GM21515 (cell line): ENCODE measurements around the gene CELSR2.
"Not testable (repeated sequence)": the region's sequence is repeated elsewhere in the genome, so short reads cannot be mapped to it uniquely, and the experiment has no call there.

ENCODE experiments used
- ATAC-seq: cut with Tn5 transposase; IDR thresholded peaks from one replicate; pipeline ENCODE4 v1.9.1; 2021; ENCODE audit not compliant: unreplicated experiment

Gene CELSR2

DNA sequence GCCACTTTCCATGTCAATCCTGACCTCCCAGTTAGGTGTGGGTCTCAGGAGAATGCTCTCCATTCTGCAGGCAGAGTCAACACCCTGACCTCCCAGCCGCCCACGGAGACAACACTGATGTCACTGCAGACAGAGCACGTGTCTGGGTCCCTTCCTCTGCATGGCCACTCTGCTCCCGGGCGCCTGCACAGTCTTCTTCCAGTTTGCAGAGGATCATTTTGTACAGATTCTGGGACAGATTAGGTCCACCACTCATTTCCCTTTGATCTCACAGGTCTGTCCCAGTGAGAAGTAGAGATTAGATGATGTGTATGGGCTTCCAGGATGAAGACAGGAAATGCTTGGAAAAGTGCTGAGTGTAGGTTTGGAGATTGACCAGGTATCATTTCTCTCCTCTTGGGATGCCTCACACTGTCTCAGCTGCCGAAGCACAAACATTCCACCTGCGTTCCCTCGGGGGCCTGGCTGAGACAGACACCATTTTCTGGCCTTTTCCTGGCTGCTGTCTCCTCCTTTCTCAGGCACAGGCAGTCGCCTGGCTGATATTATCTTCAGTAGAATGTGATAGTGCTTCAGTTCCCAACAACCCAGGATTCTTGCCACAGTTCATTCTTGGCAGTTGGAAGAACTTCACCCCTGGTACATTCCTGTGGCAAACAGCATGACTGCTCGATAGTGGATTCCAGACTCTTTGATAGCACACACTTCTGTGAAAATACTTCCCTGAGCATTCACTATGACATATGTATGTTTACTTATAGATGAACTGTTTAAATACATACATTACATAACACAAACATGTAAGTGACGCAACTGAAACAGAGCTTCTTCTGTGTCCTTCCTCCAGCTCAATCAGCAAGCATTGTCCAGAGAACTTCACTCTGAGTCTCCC lies 49.6 kb downstream of the CELSR2 start:
- ATAC-seq = no peak

DNA sequence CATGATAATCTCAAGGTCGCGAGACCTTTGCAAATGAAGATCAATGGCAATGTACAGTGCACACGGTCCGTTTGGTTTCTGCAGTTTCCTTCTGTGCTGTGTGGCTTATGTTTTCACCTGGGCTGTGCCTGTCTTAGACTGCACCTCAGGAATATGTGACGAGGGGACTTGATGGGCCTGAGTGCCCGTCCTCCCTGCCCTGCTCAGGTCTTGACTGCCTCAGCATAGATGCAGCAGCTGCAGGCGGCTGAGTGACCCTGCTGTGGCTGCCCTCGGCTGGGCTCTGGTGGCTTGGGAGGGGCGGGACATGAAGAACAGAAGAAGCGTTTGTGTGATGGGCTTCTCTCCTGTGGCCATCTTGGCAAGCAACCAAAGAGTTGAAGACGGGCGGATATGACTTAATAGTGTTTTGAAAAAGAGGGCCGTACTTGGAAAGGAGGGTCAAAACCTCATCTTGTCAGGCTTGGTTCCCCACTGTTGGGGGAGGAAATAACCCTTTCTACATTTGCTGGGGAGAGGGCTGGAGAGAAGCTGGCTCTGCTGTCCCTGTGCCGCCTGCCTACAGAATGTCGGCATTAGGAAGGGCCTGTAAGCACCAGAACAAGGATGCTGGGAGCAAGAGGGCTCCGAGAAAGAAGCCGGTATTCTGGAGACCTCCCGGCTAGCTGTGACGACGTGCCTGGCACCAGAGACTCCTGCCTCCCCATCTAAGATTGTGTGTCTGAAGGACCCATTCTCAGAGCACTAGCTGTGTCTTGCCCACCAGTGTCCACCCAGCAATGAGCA lies 50.4 kb downstream of the CELSR2 start:
- no peak for ATAC-seq

DNA sequence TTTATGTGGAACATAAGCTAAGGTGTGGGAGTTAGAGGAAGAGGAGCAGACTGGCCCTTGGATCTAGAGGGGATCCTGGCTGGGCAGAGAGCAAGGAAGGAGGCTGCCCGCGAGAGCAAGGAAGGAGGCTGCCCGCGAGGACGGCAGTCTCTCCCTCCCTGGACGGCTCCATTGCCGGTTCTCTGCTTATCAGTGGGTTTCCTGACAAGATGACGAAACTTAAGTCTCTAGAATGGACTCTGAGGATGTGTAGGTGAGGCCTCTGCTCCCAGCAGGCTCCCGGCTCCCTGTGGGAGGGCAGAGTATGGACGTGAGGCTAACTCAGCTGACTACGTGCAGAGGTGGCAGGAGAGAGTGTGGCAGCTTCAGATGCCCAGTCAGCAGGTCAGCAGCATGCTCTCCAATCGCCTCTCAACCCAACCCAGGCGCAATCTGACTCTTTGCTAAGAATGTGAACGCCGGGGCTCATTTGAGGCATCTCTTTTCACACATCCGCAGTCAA lies 51.4 kb downstream of the CELSR2 start:
- no peak for ATAC-seq

DNA sequence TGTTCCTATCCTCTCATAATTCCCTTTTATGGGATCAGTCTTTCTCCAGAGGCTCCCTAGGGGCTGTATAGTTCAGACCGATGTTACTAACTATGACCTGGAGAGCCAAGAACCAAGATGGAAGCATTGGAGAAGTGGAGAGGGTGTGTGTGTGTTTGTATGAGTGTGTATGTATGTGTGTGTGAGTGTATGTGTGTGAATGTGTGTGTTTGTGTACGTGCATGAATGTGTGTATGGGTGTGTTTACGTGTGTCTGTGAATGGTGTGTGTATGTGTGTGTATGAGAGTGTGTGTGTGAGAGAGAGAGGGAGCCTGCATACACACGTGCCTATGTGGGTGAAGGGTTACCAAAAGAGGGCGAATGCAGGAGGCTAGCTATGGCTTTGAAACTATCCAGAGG lies 52.5 kb downstream of the CELSR2 start:
- ATAC-seq = no peak

DNA sequence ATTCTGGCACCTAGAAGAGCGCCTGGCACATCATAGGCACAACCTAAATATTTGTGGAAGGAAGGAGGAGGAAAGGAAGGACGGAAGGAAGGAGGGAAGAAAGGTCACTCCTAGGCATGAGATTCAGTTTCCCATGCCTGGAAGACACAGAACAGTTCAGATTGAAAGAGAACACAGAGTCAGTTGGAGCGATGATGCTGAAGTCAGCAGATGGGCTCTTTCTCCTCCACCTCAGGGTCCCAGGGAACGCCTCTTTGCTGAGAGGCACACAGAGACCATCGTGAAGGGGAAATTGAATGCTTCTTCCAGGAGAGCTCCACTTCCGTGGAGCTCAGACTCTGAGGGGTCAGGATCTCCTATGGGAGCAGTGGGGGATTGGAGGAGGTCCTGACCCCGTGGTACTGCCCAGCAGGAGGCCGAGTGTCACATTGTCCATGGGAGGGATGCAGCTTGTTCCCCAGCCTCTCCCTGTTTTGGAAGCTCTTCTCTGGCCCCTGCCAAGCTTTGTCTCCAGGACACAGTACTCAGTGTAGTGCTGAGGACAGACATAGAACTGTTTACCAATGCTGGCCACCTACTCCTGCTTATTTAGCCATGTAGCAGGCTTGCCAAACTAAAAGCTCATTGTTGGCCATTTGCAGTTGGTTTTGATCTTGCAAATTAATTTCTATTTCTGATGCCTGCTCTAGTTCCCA lies 55.0 kb downstream of the CELSR2 start:
- ATAC-seq = no peak

DNA sequence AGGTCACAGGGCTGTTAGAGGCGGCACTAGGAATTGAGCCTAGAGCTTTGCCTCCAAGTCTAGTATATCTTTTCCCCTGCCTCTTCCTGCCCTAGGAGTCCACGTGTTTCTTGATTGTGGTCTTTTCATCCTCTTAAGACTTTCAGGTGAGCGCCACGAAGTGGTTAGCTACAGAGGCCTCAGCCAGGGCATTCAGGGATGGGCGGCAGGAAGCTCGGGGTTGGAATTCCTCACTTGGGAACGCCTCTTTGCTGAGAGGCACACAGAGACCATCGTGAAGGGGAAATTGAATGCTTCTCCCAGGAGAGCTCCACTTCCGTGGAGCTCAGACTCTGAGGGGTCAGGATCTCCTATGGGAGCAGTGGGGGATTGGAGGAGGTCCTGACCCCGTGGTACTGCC lies 56.7 kb downstream of the CELSR2 start:
- not testable (repeated sequence) for ATAC-seq

DNA sequence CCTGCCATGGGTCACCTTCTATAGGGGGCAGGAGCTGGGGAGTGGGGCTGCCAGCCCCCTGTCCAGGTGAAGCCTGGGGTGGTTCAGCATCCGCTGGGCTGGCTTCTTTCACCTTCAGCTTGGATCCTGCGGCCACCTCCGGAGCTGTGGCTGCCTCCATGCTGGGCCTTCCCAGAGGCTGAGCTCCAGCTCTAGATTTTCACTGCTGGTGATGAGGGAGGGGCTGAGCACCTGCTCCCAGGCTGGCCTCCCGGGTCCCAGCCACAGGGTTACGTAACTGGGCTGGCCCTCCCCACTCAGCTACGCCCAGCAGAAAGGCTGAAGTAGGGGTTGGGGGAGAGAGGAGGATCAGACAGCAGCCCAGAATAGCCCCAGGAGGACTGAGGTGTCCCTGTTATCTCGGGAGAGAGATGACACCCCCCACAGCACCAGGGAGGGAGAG lies 57.5 kb downstream of the CELSR2 start, which contains the start of gene MYBPHL:
Gene MYBPHL (minus strand): TSS at position 180 of the 442 bp plus-strand sequence. CDS start 20 bp downstream, at position 160.
- no peak for ATAC-seq

DNA sequence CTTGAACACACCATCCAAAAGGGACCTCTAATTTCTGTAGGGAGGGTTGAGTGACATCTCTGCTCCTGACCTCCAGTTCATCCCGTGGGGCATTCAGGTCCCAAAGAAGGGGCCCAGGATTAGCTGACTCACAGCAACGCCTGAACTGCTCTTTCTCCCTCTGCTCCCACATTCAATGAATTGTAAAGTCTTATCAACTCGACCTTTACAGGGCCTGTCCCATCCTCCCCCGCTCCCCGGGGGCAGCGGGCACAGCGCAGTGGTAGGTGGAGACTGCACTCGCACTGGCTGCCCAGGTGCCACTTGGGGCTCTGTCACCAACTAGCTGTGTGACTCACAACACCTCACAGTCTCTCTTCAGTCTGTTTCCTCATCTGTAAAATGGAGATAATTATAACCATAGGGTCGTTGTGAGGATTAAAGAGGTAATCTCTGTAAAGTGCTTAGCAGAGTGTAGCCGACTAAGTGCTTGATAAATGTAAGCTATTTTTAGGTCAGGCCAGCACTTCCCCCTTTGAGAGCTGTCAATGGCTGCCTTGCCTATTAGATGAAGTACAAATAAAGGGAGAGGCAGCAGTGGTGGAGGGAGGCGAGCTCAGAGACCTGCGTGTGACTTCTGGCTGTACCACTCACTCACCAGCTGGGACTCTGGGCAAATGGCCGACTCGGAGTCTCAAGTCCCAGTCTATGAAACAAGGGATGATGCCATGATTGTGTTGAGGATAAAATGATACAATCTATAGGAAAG lies 58.1 kb downstream of the CELSR2 start:
- ATAC-seq = no peak

DNA sequence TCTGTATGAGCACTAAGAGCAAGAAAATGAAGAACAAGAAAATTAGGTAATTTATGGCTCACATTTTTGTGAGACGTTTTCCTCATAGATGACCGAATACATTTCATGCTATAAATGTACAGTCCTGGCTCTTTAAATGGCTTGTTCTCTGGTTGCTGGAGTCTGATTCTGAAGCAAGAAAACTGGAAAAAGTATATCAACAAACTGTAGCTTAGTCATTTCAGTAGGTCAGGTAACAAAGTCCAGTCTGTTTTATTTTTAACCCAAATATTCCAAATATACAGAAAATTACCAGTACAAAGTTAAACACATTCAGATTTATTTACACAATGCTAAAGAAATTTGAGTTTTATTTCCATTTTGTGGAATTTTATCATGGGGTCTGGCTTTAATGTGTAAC lies 60.0 kb downstream of the CELSR2 start:
- ATAC-seq = no peak

DNA sequence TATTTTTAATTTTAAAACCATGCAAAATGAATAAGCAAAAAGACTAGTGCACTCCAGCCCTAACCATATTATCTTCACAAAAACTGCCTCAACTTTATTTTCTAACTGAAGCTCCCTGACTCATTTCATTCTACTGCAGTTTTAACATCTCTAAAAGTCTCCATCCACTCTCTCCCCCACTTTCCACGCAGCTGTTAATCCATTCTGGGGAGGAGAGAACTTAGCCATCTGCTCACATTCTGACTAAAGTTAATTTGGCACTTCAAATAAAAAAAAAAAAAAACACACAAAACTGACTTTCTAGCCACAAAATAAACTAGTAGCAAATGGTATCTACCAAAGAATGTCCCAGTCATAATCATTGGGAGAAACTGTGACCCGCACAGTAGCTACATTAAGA lies 62.9 kb downstream of the CELSR2 start:
- no peak for ATAC-seq

DNA sequence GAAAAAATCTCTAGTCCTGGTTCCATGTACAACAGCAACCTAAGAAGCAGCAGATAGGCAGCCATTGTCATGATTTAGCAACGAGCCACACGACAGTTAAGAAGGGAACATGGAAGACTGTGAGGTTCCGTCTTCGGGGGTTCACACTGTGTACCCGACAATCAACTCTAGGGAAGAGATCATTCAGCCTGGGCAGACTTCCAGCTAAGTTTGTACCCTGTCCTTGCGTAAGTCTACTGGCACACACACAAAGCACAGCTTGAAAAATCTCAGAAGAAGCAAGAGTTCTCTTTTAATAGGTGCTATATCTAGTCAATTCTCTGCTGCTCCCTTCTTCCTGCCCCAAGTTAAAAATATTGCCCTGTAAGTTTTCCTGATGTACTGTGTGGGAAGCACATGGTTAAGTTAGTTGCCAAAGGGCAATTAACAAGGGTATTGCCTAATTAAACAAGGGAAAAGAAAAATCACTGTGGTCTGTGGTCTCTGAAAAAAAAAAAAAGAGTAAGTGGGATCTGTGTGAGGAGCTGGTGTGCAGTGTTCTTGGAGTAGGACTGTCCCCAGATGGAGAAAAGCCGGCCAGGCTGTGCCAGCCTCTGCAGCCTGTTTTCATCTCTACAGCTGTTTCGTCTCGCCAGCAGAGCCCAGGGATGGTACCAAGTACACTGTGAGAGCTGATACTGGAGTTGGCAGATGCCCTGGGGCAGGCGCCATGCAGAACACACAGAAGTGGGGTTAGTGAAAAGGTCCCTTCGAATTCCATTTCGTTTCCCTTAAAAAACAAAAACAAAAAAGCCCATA lies 63.8 kb downstream of the CELSR2 start:
- no peak for ATAC-seq

DNA sequence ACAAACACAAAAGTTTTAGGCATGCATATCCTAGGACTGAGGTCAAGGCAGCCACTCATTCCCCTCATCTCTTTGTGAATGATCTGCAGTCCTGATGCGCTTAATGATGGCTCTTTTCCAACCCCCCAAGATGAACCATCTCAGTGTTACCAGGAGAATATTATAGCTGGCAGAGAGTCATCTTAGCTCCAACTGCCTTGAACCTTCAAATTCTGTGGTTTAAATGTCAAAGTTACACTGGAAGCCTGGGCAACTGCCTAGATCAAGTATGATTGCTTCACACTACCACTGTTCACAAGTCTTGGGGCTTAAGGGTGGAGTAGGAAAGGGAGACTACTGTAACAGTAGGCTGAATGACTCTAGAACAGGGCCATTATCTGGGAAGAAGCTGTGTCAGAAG lies 65.5 kb downstream of the CELSR2 start:
- no peak for ATAC-seq

DNA sequence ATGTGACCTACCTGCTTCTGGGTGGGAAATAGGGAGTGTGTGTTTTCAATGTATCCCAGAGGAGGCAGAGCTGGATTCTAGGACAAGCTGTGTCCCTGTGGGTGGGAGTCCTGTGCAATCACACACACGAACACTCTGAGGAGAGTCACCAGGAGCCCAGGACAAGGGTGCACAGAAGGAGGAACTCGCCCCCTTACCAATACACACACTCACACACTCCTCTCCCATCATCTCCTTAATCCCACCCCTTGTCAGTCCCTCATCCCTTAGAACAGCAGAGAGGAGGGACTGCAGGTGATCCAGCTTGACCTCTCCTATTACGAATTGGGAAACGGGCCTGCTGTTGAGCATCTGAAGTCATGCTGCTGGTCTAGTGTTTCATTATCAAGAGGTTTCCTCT lies 65.9 kb downstream of the CELSR2 start:
- ATAC-seq = no peak

DNA sequence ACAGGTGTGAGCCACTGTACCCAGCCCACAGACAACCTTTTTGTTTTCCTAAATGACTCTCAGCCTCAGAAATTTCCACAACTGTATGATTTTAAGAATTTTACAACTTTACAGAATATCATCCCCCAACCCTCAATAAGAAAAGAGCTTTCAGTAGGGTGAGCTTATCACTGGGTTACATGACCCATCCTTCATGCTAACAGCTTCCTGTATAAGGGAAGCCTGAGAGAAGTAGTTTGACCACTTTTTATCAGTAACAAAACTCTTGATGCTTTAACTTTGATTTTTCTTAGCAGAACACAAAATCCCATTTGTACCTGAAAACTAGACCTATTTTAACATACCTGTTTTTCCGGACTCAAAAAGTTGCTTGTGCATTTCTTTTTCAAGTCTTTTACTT lies 67.2 kb downstream of the CELSR2 start:
- ATAC-seq = no peak

DNA sequence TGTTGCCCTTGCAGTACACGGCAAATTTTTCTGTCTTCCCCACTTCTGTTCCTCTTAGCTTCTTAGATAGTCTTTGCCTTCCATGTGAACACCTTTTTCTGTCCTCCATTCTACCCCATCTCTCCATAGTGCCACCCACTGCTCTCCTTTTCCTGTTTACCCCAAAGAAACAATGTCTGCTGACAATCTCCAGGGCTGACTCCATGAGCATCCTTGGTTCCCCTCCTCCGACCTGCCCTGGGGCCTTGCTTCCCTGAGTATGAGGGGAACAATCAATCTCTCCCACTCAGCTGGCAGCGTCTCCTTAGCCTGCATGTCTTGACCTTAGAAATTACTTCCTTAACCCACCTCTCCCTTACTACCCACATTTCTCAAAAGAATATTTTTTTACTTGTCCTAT lies 69.8 kb downstream of the CELSR2 start:
- ATAC-seq = no peak

DNA sequence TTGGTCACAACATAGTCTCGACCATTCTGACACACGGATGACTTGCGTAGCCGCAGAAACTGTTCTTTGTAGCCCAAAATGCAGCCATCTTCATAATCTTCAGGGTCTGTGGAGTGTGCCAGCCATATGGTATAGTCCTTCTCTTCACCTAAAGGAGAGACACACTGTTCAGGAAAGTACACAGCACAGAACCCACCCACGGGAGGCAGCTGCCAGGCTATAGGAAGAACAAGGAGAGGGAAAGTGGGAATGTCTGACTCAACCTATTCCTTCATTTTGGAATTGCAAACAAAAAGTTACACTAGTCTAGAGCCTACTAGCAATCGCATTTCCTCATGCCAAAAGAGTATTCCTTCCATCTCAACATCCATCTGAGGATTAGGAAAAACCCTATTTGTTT lies 73.6 kb downstream of the CELSR2 start:
- no peak for ATAC-seq
